ENCODE data around the gene ROR2.
"Not testable (repeated sequence)": the region's sequence is repeated elsewhere in the genome, so short reads cannot be mapped to it uniquely, and the experiment has no call there.

ROR2 gene

GRCh38 chr9:91659529-91660495 is 290.2 kb downstream of the ROR2 start:
- DNase-seq, result no peak

DNA sequence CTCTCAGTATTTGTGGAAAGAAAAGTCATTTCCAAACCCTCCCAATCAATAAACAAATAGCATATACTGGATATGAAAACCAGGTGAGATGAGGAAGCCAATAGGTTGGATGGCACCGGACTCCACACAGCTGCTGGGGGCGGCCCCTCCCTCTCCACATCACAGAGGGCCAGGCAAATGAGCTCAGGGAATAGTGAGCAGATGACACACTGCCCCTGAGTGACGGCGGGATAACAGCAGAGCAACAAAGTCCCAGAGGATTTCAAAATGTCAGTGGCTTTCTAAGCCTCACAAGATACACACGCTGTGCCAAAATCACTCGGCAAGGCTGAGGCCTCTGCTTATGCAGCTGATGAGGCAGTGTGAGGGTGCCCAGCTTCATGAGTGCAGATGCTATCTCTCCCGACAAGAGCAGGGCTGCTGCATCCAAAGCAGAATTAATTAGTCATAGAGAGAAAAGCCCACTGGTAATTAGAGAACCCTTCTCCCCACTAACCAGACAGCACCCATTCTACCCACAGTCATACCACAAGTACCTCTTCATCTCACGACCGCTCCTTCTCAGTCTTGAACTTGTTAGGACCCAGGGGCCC is 291.4 kb downstream of the ROR2 start:
- DNase-seq, result no peak

DNA sequence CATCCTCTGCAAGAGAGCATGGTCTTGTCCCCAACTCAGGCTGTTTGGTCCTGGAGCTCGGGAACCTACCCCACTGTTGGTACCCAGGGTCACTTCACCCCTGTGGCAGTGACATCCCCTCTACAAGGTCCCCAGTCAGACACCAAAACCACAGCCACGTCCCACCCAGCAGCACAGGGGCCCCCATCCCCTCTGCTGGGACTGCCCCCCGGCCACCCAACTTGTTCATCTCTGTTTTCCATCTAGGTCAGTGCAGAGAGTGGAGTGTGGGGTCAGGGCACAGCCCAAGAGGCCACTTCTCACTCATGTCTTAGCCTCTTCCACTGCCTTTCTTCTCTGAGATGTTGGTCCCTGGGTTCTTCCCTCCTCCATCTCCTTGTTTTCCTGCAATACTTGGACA is 292.5 kb downstream of the ROR2 start:
- DNase-seq, result no peak

DNA sequence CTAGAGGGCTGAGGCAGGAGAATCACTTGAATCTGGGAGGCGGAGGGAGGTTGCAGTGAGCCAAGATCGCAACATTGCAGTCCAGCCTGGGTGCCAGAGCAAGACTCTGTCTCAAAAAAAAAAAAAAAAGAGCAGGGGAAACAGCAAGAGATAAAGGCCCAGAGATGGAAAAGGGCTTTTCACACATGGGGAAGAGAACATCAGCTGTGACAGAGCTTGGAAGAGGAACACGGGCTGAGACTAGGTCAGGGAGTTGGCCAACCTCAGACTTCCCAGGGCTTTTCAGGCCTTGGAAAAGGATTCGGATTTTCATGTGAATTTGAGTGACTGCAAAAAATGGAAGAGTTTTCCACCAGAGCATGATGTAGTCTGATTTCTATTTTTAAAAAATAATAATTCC is 294.4 kb downstream of the ROR2 start:
- no peak for DNase-seq

GRCh38 chr9:91655215-91655614 is 294.8 kb downstream of the ROR2 start:
- DNase-seq, result no peak

DNA sequence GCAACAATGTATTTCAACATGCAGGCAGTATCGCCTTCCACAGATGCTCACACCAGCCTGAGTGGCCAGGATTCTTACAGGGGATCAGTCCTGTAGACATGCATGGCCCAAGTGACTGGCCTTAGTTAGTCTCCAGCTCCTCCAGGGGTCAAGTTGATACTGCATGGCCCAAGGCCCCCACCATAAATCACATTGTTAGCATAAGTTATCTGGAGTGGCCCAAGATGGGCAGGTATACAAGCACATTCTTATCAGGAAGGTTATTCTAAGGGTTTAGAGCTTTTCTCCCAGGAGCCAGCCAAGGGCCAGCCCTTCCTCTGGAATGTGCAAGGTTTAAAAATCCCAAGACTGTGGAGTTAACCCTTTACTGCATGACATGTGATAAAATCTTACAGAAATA is 295.5 kb downstream of the ROR2 start:
- DNase-seq, result no peak

GRCh38 chr9:91647371-91647770 is 302.7 kb downstream of the ROR2 start:
- no peak for DNase-seq

DNA sequence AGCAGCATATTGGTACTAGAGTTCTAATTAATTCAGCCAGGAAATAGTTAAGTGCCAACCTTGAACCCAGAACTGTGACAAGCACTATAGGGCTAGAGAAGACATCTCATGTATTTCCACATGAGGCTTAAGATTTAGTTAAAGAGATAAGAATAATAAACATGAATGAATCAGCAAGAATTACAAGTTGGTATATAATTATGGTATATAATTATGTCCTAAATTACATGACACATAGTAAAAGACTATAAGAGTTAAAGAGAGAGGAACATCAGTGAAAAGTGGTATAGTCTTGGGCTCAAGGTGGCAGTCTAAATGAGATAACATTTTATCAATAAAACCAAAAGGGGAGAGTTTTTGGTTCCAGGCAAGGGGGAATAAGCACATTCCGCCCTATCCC is 303.3 kb downstream of the ROR2 start:
- no peak for DNase-seq

DNA sequence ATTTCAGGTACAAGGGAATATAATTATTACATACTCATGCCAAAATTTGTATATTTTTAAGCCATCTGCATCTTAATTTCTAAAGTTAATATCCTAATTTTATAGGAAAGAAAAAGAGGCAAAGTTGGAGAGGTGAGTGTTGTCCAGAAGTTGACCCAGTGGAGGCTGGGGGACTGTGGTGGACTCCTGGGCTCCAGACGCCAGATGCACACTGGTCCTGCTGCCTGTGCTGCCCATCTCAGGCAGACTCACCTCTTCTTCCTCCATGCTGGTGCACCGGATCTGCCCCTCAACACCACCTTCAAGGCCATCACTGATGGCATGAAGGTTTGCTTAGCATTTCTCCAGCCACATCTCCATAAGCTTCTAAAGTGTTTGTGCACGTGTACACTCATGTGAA is 305.6 kb downstream of the ROR2 start:
- no peak for DNase-seq

- DNase-seq, result no peak
Observed at GRCh38 chr9:91643481-91644077, 306.4 kb downstream of the ROR2 start.

- no peak for DNase-seq
Observed at GRCh38 chr9:91642771-91643170, 307.3 kb downstream of the ROR2 start.

GRCh38 chr9:91640428-91640827 is 309.6 kb downstream of the ROR2 start:
- no peak for DNase-seq

DNA sequence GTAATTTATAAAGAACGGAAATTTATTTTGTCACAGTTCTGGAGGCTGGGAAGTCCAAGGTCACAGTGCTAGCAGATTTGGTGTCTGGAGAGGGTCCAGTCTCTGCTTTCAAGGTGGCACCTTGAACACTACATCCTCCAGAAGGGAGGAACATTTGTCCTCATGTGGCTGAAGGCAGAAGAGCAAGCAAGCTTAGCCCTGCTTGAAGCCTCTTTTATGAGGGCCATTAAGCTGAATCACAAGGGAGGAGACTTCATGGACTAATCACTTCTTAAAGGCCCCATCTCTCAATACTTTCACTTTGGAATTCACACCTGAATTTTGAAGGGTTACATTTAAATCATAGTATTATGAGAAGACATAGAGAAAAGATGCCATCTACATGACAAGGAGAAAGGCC is 311.0 kb downstream of the ROR2 start:
- DNase-seq, result no peak

DNA sequence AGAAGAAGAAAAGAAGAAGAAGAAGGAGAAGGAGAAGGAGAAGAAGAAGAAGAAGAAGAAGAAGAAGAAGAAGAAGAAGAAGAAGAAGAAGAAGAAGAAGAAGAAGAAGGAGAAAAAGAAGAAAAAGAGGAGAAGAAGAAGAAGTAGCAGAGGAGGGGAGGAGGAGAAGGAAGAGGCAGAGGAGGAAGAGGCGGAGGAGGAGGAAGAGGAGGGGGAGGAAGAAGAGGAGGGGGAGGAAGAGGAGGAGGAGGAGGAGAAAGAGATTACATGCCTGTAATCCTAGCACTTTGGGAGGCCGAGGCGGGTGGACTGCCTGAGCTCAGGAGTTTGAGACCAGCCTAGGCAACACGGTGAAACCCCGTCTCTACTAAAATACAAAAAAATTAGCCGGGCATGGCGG is 315.2 kb downstream of the ROR2 start:
- not testable (repeated sequence) for DNase-seq

GRCh38 chr9:91629718-91630117 is 320.3 kb downstream of the ROR2 start:
- no peak for DNase-seq

DNA sequence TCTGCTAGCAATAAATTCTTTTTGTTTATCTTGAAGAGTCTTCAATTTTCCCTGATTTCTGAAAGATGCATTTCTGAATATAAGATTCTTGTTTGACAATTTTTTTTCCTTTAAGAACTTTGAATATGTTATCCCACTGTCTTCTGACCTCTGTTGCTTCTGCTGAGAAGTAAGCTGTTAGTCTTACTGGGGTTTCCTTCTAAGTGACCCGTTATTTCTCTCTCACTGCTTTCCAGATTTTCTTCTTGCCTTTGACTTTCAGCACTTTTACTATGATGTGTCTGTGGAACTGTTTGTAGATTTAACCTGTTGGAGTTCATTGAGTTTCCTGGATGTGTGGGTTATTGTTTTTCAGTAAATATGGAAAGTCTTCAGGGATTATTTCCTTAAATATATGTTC is 321.1 kb downstream of the ROR2 start:
- DNase-seq, result no peak

- no peak for DNase-seq
Observed at GRCh38 chr9:91625331-91625730, 324.7 kb downstream of the ROR2 start.

DNA sequence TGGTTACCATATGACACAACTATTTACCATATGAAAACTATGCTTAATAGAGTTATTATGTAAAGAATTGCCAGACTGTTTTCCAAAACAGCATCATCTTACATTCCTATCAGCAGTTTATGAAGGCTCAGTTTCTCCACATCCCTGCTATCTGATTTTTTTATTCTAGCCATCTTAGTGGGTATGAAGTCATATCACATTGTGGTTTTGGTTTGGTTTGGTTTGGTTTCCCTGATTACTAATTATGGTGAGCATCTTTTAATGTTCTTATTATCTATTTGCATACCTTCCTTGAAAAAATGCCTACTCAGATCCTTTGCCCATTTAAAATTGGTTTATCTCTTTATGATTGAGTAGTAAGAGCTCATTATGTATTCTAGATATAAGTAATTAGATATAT is 327.0 kb downstream of the ROR2 start:
- no peak for DNase-seq

- not testable (repeated sequence) for DNase-seq
Observed at GRCh38 chr9:91622121-91622520, 327.9 kb downstream of the ROR2 start.

- DNase-seq, result not testable (repeated sequence)
Observed at GRCh38 chr9:91614044-91614443, 336.0 kb downstream of the ROR2 start.

DNA sequence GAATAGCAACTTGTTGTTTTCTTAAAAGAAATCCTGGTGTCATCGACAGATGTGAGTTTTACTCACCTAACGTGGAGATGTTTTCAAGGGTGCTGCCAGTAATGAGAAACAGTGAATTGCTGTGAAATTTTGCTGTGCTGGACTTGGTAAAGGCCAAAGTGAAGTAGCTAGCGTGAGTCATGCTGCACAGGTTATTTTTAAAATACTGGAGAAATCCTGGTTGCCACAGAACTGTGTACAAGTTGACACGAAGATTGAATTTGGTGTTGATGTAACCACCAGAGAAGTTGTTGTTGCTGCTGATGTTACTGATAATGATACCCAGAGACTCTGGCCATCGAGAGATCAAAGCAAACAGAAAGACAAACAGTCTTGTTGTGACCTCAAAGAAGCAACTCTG is 338.4 kb downstream of the ROR2 start:
- no peak for DNase-seq

- DNase-seq, result no peak
Observed at GRCh38 chr9:91606255-91606995, 343.6 kb downstream of the ROR2 start.

GRCh38 chr9:91604451-91605179 is 345.4 kb downstream of the ROR2 start:
- DNase-seq, result no peak
